Measurements from ENCODE around the gene DDX46. TPM values are rescaled to one million over a fixed set of nuclear protein-coding genes. Genes with fewer than 3 reads are reported as not detected.
"Not testable (repeated sequence)": the region's sequence is repeated elsewhere in the genome, so short reads cannot be mapped to it uniquely, and the experiment has no call there.

Gene DDX46
- total RNA-seq, 1 donor from 2014 or later = 24.4 TPM

- no peaks in the 10 kb centered on the region for H3K9me3 ChIP-seq (replicated peaks)
- TF ChIP-seq CTCF (IDR thresholded peaks at IDR 0.05; ENCODE audit: borderline replicate concordance) = no peak
- intact Hi-C loops (cut with micrococcal nuclease) = no loop called here
- no peak for DNase-seq
- H3K27me3 ChIP-seq (ENCODE audit: low read depth) = no peaks in the 10 kb centered on the region
- peaks cover 40% of the 10 kb centered on the region for H3K4me1 ChIP-seq
- no peak overlapping the region for H3K4me3 ChIP-seq
- no peak overlapping the region for H3K27ac ChIP-seq (replicated peaks)
- H3K36me3 ChIP-seq = peaks cover 17% of the 10 kb centered on the region
These were observed 17.5 kb upstream of the DDX46 start for GRCh38 chr5:134741052-134741451.

GRCh38 chr5:134742134-134742533 lies 16.4 kb upstream of the DDX46 start:
- Histone ChIP-seq H3K9me3 (replicated peaks) (no peaks in the 10 kb centered on the region), H3K36me3 (peaks cover 17% of the 10 kb centered on the region), H3K27me3 (ENCODE audit: low read depth) (no peaks in the 10 kb centered on the region), H3K4me3 (no peak overlapping the region), H3K4me1 (peaks cover 40% of the 10 kb centered on the region), H3K27ac (replicated peaks) (no peak overlapping the region)
- DNase-seq = no peak
- intact Hi-C loops (cut with micrococcal nuclease) = no loop called here
- no peak for TF ChIP-seq CTCF (IDR thresholded peaks at IDR 0.05; ENCODE audit: borderline replicate concordance)

- peaks cover 22% of the 10 kb centered on the region for H3K36me3 ChIP-seq
- no peak overlapping the region for H3K4me3 ChIP-seq
- H3K4me1 ChIP-seq = no peaks in the 10 kb centered on the region
- no peaks in the 10 kb centered on the region for H3K9me3 ChIP-seq (replicated peaks)
- intact Hi-C loops (cut with micrococcal nuclease) = no loop called here
- no peak for TF ChIP-seq CTCF (IDR thresholded peaks at IDR 0.05; ENCODE audit: borderline replicate concordance)
- H3K27ac ChIP-seq (replicated peaks) = no peak overlapping the region
- no peak for DNase-seq
- H3K27me3 ChIP-seq (ENCODE audit: low read depth) = no peaks in the 10 kb centered on the region
These were observed 9.2 kb upstream of the DDX46 start for GRCh38 chr5:134749415-134749814.

- DNase-seq = no peak
- Histone ChIP-seq H3K36me3 (no peaks in the 10 kb centered on the region), H3K4me1 (peaks cover 47% of the 10 kb centered on the region), H3K27ac (replicated peaks) (peak overlapping the region; percentile 87), H3K9me3 (replicated peaks) (no peaks in the 10 kb centered on the region), H3K27me3 (ENCODE audit: low read depth) (no peaks in the 10 kb centered on the region), H3K4me3 (peak overlapping the region; percentile 100)
- intact Hi-C loops (cut with micrococcal nuclease) = no loop called here
- no peak for TF ChIP-seq CTCF (IDR thresholded peaks at IDR 0.05; ENCODE audit: borderline replicate concordance)
These were observed 439 bp upstream of the DDX46 start for GRCh38 chr5:134758176-134758503.

- H3K4me3 ChIP-seq; H3K4me1 ChIP-seq; DNase-seq; H3K27me3 ChIP-seq (ENCODE audit: low read depth); H3K27ac ChIP-seq (replicated peaks); intact Hi-C loops (cut with micrococcal nuclease); H3K9me3 ChIP-seq (replicated peaks): not testable (repeated sequence)
- peaks cover 92% of the 10 kb centered on the region for H3K36me3 ChIP-seq
These were observed 9.1 kb downstream of the DDX46 start for GRCh38 chr5:134767528-134768291.

- Histone ChIP-seq H3K36me3 (peaks cover 99% of the 10 kb centered on the region), H3K9me3 (replicated peaks) (no peaks in the 10 kb centered on the region), H3K4me1 (no peaks in the 10 kb centered on the region), H3K27ac (replicated peaks) (no peak overlapping the region), H3K4me3 (no peak overlapping the region), H3K27me3 (ENCODE audit: low read depth) (no peaks in the 10 kb centered on the region)
- no peak for TF ChIP-seq CTCF (IDR thresholded peaks at IDR 0.05; ENCODE audit: borderline replicate concordance)
- DNase-seq = no peak
- intact Hi-C loops (cut with micrococcal nuclease) = no loop called here
These were observed 10.6 kb downstream of the DDX46 start for GRCh38 chr5:134769206-134769605.
